H1 (cell line): ENCODE measurements around the gene SLC48A1. TPM values are rescaled to one million over a fixed set of nuclear protein-coding genes. Genes with fewer than 3 reads are reported as not detected.

Experiments
- CTCF ChIA-PET: fragments of 300-600 bp; sonication (Branson Sonifier 250); formaldehyde crosslinking; loops from one replicate; lab custom pipeline; 2021; ENCODE audit not compliant: partially characterized antibody; lab: Charles Lee
- POLR2A ChIA-PET: fragments of 300-600 bp; sonication (Branson Sonifier 250); formaldehyde crosslinking; loops from one replicate; lab custom pipeline; 2021; ENCODE audit warnings: inconsistent platforms; ENCODE audit not compliant: partially characterized antibody; lab: Charles Lee
- DNase-seq, 2 experiments: peaks; one replicate each; pipeline versions ENCODE4 v3.0.0 to v3.0.0-alpha.2; 2010 to 2022; ENCODE audit warnings: low spot score in 2 of 2, low read depth in 1 of 2, mixed read lengths in 1 of 2
- FAIRE-seq: peaks from 2 replicates; lab custom pipeline; 2011; peaks lifted over from hg19 to GRCh38; lab: Jason Lieb, UNC
- H2AFZ ChIP-seq: 2 replicates; pipeline ENCODE4 v1.8.1; 2012; ENCODE audit warnings: low read length, inconsistent platforms
- H2AK5ac ChIP-seq: 2 replicates; pipeline ENCODE4 v1.6.1; 2013; ENCODE audit warnings: low read depth, low read length
- H2BK120ac ChIP-seq: replicated peaks from 2 replicates; pipeline ENCODE3; 2013; ENCODE audit warnings: low read depth, low read length, inconsistent platforms
- H2BK12ac ChIP-seq: 2 replicates; pipeline ENCODE4 v1.6.1; 2013; ENCODE audit warnings: low read depth, low read length
- H2BK15ac ChIP-seq: 2 replicates; pipeline ENCODE4 v1.6.1; 2013; ENCODE audit warnings: low read length
- H2BK20ac ChIP-seq: 2 replicates; pipeline ENCODE4 v1.6.1; 2013; ENCODE audit warnings: low read length
- H2BK5ac ChIP-seq: 2 replicates; pipeline ENCODE4 v1.6.1; 2013; ENCODE audit warnings: low read depth, low read length
- H3K14ac ChIP-seq: 2 replicates; pipeline ENCODE4 v1.6.1; 2013; ENCODE audit warnings: inconsistent platforms; ENCODE audit not compliant: insufficient read length
- H3K18ac ChIP-seq: 2 replicates; pipeline ENCODE4 v1.6.1; 2013; ENCODE audit warnings: low read length; ENCODE audit errors: extremely low read depth
- H3K23ac ChIP-seq: 2 replicates; pipeline ENCODE4 v1.6.1; 2013; ENCODE audit warnings: inconsistent platforms; ENCODE audit not compliant: insufficient read length
- H3K23me2 ChIP-seq: 2 replicates; pipeline ENCODE4 v1.6.1; 2013; ENCODE audit warnings: low read depth, low read length
- H3K27ac ChIP-seq: 2 replicates; pipeline ENCODE4 v1.6.1; 2011; ENCODE audit warnings: low read depth, low read length, inconsistent platforms
- H3K27me3 ChIP-seq, 4 experiments: replicated peaks in 1 of 4; 1 replicate in 1 of 4; 2 replicates in 3 of 4; pipeline versions ENCODE4 v1.6.1 to v1.8.1; 2011 to 2013; ENCODE audit warnings: low read length in 3 of 4, mild to moderate bottlenecking in 3 of 4, inconsistent platforms in 2 of 4, mixed read lengths in 2 of 4, moderate library complexity in 1 of 4; ENCODE audit not compliant: control insufficient read depth in 3 of 4, insufficient read depth in 3 of 4; ENCODE audit errors: extremely low read depth in 1 of 4
- H3K36me3 ChIP-seq, 4 experiments: 2 replicates each; pipeline versions ENCODE4 v1.6.1 to v1.8.1; 2011 to 2013; ENCODE audit warnings: mild to moderate bottlenecking in 4 of 4, low read length in 3 of 4, moderate library complexity in 2 of 4, control low read depth in 1 of 4, inconsistent platforms in 1 of 4; ENCODE audit not compliant: insufficient read depth in 4 of 4, control insufficient read depth in 2 of 4
- H3K4ac ChIP-seq: replicated peaks from 2 replicates; pipeline ENCODE3; 2013; ENCODE audit warnings: low read length, low read depth, mixed read lengths, inconsistent platforms; ENCODE audit not compliant: insufficient read length
- H3K4me1 ChIP-seq, 4 experiments: replicated peaks in 1 of 4; 1 replicate in 1 of 4; 2 replicates in 3 of 4; pipeline versions ENCODE4 v1.6.1 to v1.8.1; 2011 to 2013; ENCODE audit warnings: low read length in 3 of 4, inconsistent platforms in 2 of 4, mixed read lengths in 1 of 4; ENCODE audit not compliant: insufficient read depth in 4 of 4, control insufficient read depth in 3 of 4
- H3K4me2 ChIP-seq, 2 experiments: 2 replicates each; pipeline versions ENCODE4 v1.6.1 to v1.8.1; 2011 to 2013; ENCODE audit warnings: low read depth in 2 of 2, low read length in 2 of 2, control low read depth in 1 of 2, inconsistent platforms in 1 of 2, mild to moderate bottlenecking in 1 of 2; ENCODE audit not compliant: insufficient read depth in 1 of 2
- H3K4me3 ChIP-seq, 4 experiments: fragments of 200-600, 300-600 bp in 1 of 4; sonication (generic), shearing (Covaris generic), sonication (Bioruptor Twin) in 1 of 4; 2 replicates each; pipeline versions ENCODE4 v1.5.1 to v1.8.1; 2011 to 2016; ENCODE audit warnings: low read length in 4 of 4, low read depth in 3 of 4, control low read depth in 2 of 4, inconsistent platforms in 2 of 4, mild to moderate bottlenecking in 2 of 4, mixed read lengths in 1 of 4, moderate library complexity in 1 of 4; ENCODE audit not compliant: insufficient read depth in 2 of 4; ENCODE audit errors: extremely low read depth in 1 of 4
- H3K56ac ChIP-seq: replicated peaks from 2 replicates; pipeline ENCODE3; 2013; ENCODE audit warnings: low read depth, mild to moderate bottlenecking, mixed read lengths, low read length, inconsistent platforms; ENCODE audit not compliant: insufficient read length
- H3K79me1 ChIP-seq: 2 replicates; pipeline ENCODE4 v1.6.1; 2013; ENCODE audit warnings: low read depth, low read length, control low read depth
- H3K79me2 ChIP-seq, 2 experiments: 2 replicates each; pipeline versions ENCODE4 v1.6.1 to v1.8.1; 2012 to 2013; ENCODE audit warnings: low read length in 2 of 2, mild to moderate bottlenecking in 2 of 2, inconsistent platforms in 1 of 2; ENCODE audit not compliant: insufficient read depth in 2 of 2, control insufficient read depth in 1 of 2
- H3K9ac ChIP-seq, 4 experiments: replicated peaks in 1 of 4; 1 replicate in 1 of 4; 2 replicates in 3 of 4; pipeline versions ENCODE4 v1.6.1 to v1.8.1; 2011 to 2013; ENCODE audit warnings: low read depth in 3 of 4, low read length in 3 of 4, control low read depth in 2 of 4, mild to moderate bottlenecking in 2 of 4, moderate library complexity in 2 of 4, inconsistent platforms in 1 of 4; ENCODE audit errors: extremely low read depth in 1 of 4
- H3K9me3 ChIP-seq, 2 experiments: 2 replicates each; pipeline versions ENCODE4 v1.6.1 to v1.8.1; 2012 to 2013; ENCODE audit warnings: mild to moderate bottlenecking in 2 of 2, moderate library complexity in 2 of 2, control low read depth in 1 of 2, inconsistent platforms in 1 of 2, low read depth in 1 of 2, low read length in 1 of 2, mixed read lengths in 1 of 2; ENCODE audit not compliant: insufficient read depth in 2 of 2
- H4K20me1 ChIP-seq, 2 experiments: replicated peaks in 1 of 2; 2 replicates each; pipeline versions ENCODE3 to v1.8.1; 2011 to 2013; ENCODE audit warnings: inconsistent platforms in 2 of 2, low read length in 2 of 2, mild to moderate bottlenecking in 1 of 2; ENCODE audit not compliant: insufficient read depth in 2 of 2, control insufficient read depth in 1 of 2
- H4K5ac ChIP-seq: 2 replicates; pipeline ENCODE4 v1.6.1; 2013; ENCODE audit warnings: low read length, low read depth, mixed read lengths, inconsistent platforms; ENCODE audit not compliant: insufficient read length
- H4K8ac ChIP-seq: 2 replicates; pipeline ENCODE4 v1.8.0; 2013; ENCODE audit warnings: mild to moderate bottlenecking, moderate library complexity, low read length, inconsistent platforms; ENCODE audit not compliant: insufficient read depth; ENCODE audit errors: extremely low read depth
- H4K91ac ChIP-seq: replicated peaks from 2 replicates; pipeline ENCODE3; 2013; ENCODE audit warnings: low read length, mixed read lengths, inconsistent platforms; ENCODE audit not compliant: insufficient read length
- ASH2L ChIP-seq: fragments of 200-600, 300-600 bp; sonication (generic); IDR thresholded peaks from one replicate; pipeline ENCODE4 v1.7.1; 2017; ENCODE audit warnings: low read length
- CEBPB ChIP-seq: IDR thresholded peaks from 2 replicates; pipeline ENCODE4 v1.6.1; 2012; ENCODE audit warnings: low read depth, low read length
- NANOG ChIP-seq: IDR thresholded peaks from 2 replicates; pipeline ENCODE4 v1.6.1; 2011; ENCODE audit warnings: low read length, low read depth, mild to moderate bottlenecking, inconsistent platforms; ENCODE audit not compliant: insufficient read depth, poor library complexity, severe bottlenecking
- POLR2A ChIP-seq, 2 experiments: IDR thresholded peaks; 1 replicate in 1 of 2; 2 replicates in 1 of 2; pipeline ENCODE4 v1.6.1; 2011; ENCODE audit warnings: low read depth in 2 of 2, low read length in 2 of 2, mild to moderate bottlenecking in 2 of 2; ENCODE audit errors: control extremely low read depth in 1 of 2
- RXRA ChIP-seq: IDR thresholded peaks from 2 replicates; pipeline ENCODE4 v1.6.1; 2011; ENCODE audit warnings: low read depth, mild to moderate bottlenecking, low read length, moderate library complexity; ENCODE audit not compliant: insufficient read depth
- WGBS, 2 experiments: shearing (Covaris generic) in 1 of 2; methylation state at CpG; one replicate each; pipeline versions ENCODE4 v1.1.6 to v1.1.7; 2013 to 2015; ENCODE audit warnings: low lambda C conversion rate in 2 of 2, mixed read lengths in 2 of 2, inconsistent platforms in 1 of 2, low coverage in 1 of 2, missing lambda C conversion rate in 1 of 2; ENCODE audit not compliant: insufficient replicate concordance in 2 of 2, insufficient coverage in 1 of 2, insufficient read length in 1 of 2; ENCODE audit errors: extremely low coverage in 1 of 2, missing lambda C conversion rate in 1 of 2; 5-methylcytosine and 5-hydroxymethylcytosine counted together
- polyA plus RNA-seq, 7 experiments: library from polyadenylated mRNA; depleted of rRNA in 3 of 7; stranded (reverse) in 5 of 7; unstranded in 2 of 7; fragments of >200 nt in 5 of 7; fragments of 200-250 nt in 2 of 7; gene quantifications; 1 replicate in 5 of 7; 2 replicates in 1 of 7; 4 replicates in 1 of 7; pipeline versions ENCODE4 v1.2.1 to v1.2.3, GENCODE V29; 2011 to 2013; ENCODE audit warnings: missing spikeins in 2 of 7, mixed read lengths in 2 of 7
- total RNA-seq: library from RNA; stranded (reverse); fragmentation: NEBNext Ultra II Directional; extraction: Animal tissue kit (Norgen Biotek cat#: 25700); gene quantifications from 2 replicates; pipeline ENCODE4 v1.2.1, GENCODE V29; 2021
- TF ChIP-seq, protein P1 (sequence below): IDR thresholded peaks from 2 replicates; pipeline ENCODE4 v1.6.1; 2012; ENCODE audit warnings: low read length, inconsistent platforms

Gene SLC48A1
- total and polyA plus RNA-seq, 2 of the 8 experiments (the other 6 are each of a cell fraction or from before 2014, with no cell fraction given): 9.5 to 14.1 TPM

GRCh38 chr12:47779943-47780504 lies 7.0 kb downstream of the SLC48A1 start:
- Histone ChIP-seq H3K79me1 (no peaks in the 10 kb centered on the region), H3K23ac (no peak overlapping the region), H2BK15ac (no peak overlapping the region), H3K14ac (no peak overlapping the region), H4K5ac (no peak overlapping the region), H3K27me3 (peaks cover 0 to 5% (median 3%) of the 10 kb centered on the region in 4 experiments; a peak in 2 of 7 replicates), H2AK5ac (no peak overlapping the region), H2BK20ac (no peak overlapping the region), H4K20me1 (peaks cover 0 to 17% of the 10 kb centered on the region in 2 experiments), H3K56ac (no peak overlapping the region), H2BK5ac (no peak overlapping the region), H3K18ac (no peak overlapping the region), H2AFZ (no peak overlapping the region), H3K23me2 (peaks cover 2% of the 10 kb centered on the region; the same call in 1 of the 2 replicates), H3K36me3 (peaks cover 2 to 7% (median 4%) of the 10 kb centered on the region in 4 experiments; a peak in 6 of 8 replicates), H3K4me1 (peaks cover 0 to 18% (median 11%) of the 10 kb centered on the region in 4 experiments; a peak in 5 of 7 replicates), H3K27ac (no peak overlapping the region), H2BK12ac (no peak overlapping the region), H3K9me3 (no peaks in the 10 kb centered on the region), H3K79me2 (no peaks in the 10 kb centered on the region), H4K8ac (no peak overlapping the region), H3K4me3 (peak overlapping the region in 3 of 4 experiments; percentile 8 to 42 (median 14); a peak in 2 of 8 replicates), H3K4ac (no peak overlapping the region), H2BK120ac (no peak overlapping the region), H3K4me2 (peak overlapping the region; percentile 14 to 72), H4K91ac (no peak overlapping the region), H3K9ac (no peak overlapping the region)
- ChIA-PET CTCF (interaction anchor here (0.7 to 58.8 kb wide), 17 partner anchors 9 to 327 kb away, joined by 3 to 2442 read pairs (median 4); partner anchors contain the start of genes ENDOU, RAPGEF3 and RPAP3), POLR2A (interaction anchor here (0.7 to 5.0 kb wide), 25 partner anchors 10 to 156 kb away, joined by 3 to 62 read pairs (median 4); partner anchors contain the start of genes RAPGEF3 and RPAP3)
- no peak for DNase-seq
- no peak for FAIRE-seq
- whole genome bisulfite sequencing, 2 experiments: 61% methylated on average over 11 of the region's 11 CpGs; no CpG with 5 or more reads in 1 of the 2 experiments
- TF ChIP-seq ASH2L (no peak), CEBPB (no peak), RXRA (no peak), NANOG (no peak), POLR2A (IDR thresholded peaks at IDR 0.05; ENCODE audit: control extremely low read depth in 1 of 2, low read depth in 2 of 2, low read length in 2 of 2) (peak in 1 of 2 experiments; percentile 14; a peak in 1 of 3 replicates)
- TF ChIP-seq, protein P1, sequence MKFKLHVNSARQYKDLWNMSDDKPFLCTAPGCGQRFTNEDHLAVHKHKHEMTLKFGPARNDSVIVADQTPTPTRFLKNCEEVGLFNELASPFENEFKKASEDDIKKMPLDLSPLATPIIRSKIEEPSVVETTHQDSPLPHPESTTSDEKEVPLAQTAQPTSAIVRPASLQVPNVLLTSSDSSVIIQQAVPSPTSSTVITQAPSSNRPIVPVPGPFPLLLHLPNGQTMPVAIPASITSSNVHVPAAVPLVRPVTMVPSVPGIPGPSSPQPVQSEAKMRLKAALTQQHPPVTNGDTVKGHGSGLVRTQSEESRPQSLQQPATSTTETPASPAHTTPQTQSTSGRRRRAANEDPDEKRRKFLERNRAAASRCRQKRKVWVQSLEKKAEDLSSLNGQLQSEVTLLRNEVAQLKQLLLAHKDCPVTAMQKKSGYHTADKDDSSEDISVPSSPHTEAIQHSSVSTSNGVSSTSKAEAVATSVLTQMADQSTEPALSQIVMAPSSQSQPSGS: no peak
